Pulmonary artery endothelial cell (primary cell): Measurements from ENCODE around the gene TMEM213. TPM values are rescaled to one million over a fixed set of nuclear protein-coding genes. Genes with fewer than 3 reads are reported as not detected.
"Not testable (repeated sequence)": the region's sequence is repeated elsewhere in the genome, so short reads cannot be mapped to it uniquely, and the experiment has no call there.

Experiments
- DNase-seq: peaks from one replicate; pipeline ENCODE4 v3.0.0-alpha.2; 2011; ENCODE audit warnings: low read depth, low spot score
- total RNA-seq: library from RNA; depleted of rRNA; stranded (reverse); fragments of >200 nt; gene quantifications from 2 replicates; pipeline ENCODE4 v1.2.3, GENCODE V29; 2014

TMEM213 gene
- total RNA-seq, 1 donor from 2014 or later, result not detected

- DNase-seq, result not testable (repeated sequence)
Measured at GRCh38 chr7:138797046-138797445, 748 bp upstream of the TMEM213 start.

- DNase-seq, result no peak
Measured at GRCh38 chr7:138798836-138799235, 1.0 kb downstream of the TMEM213 start.

- no peak for DNase-seq
Measured at GRCh38 chr7:138799336-138800000, 1.7 kb downstream of the TMEM213 start.

GRCh38 chr7:138801256-138801655 is 3.5 kb downstream of the TMEM213 start:
- no peak for DNase-seq

- DNase-seq, result no peak
Measured at GRCh38 chr7:138802706-138803105, 4.9 kb downstream of the TMEM213 start.

GRCh38 chr7:138804618-138805017 is 6.8 kb downstream of the TMEM213 start:
- no peak for DNase-seq

- DNase-seq, result no peak
Measured at GRCh38 chr7:138809346-138809745, 11.6 kb downstream of the TMEM213 start.

- not testable (repeated sequence) for DNase-seq
Measured at GRCh38 chr7:138811327-138811726, 13.5 kb downstream of the TMEM213 start.

GRCh38 chr7:138813945-138814344 is 16.2 kb downstream of the TMEM213 start:
- DNase-seq, result no peak

- no peak for DNase-seq
Measured at GRCh38 chr7:138814816-138815332, 17.1 kb downstream of the TMEM213 start.

- DNase-seq, result no peak
Measured at GRCh38 chr7:138816650-138817049, 18.9 kb downstream of the TMEM213 start.

GRCh38 chr7:138819625-138820024 is 21.8 kb downstream of the TMEM213 start:
- no peak for DNase-seq

- DNase-seq, result no peak
Measured at GRCh38 chr7:138821912-138822311, 24.1 kb downstream of the TMEM213 start.

- DNase-seq, result no peak
Measured at GRCh38 chr7:138822867-138823535, 25.2 kb downstream of the TMEM213 start.

- DNase-seq, result no peak
Measured at GRCh38 chr7:138825049-138825721, 27.4 kb downstream of the TMEM213 start.

GRCh38 chr7:138828302-138828701 is 30.5 kb downstream of the TMEM213 start:
- no peak for DNase-seq

- no peak for DNase-seq
Measured at GRCh38 chr7:138829335-138829734, 31.5 kb downstream of the TMEM213 start.

- no peak for DNase-seq
Measured at GRCh38 chr7:138832966-138833365, 35.2 kb downstream of the TMEM213 start.

- no peak for DNase-seq
Measured at GRCh38 chr7:138833596-138833995, 35.8 kb downstream of the TMEM213 start.

GRCh38 chr7:138834583-138834982 is 36.8 kb downstream of the TMEM213 start:
- no peak for DNase-seq

GRCh38 chr7:138835087-138835486 is 37.3 kb downstream of the TMEM213 start:
- DNase-seq, result no peak

- DNase-seq, result no peak
Measured at GRCh38 chr7:138837627-138838026, 39.8 kb downstream of the TMEM213 start.
